HepG2 (cell line): ENCODE measurements around the gene LIF. TPM values are rescaled to one million over a fixed set of nuclear protein-coding genes. Genes with fewer than 3 reads are reported as not detected.

Experiments used
- DMAP1 ChIP-seq: IDR thresholded peaks from 2 replicates; pipeline ENCODE4 v1.6.1; 2016
- GABPA ChIP-seq, 2 experiments: IDR thresholded peaks; 2 replicates each; pipeline ENCODE4 v1.6.1; 2011 to 2016; ENCODE audit warnings: low read depth in 2 of 2, low read length in 1 of 2, missing biosample characterization in 1 of 2, missing genetic modification characterization in 1 of 2
- HNF1A ChIP-seq, 2 experiments: sonication (generic) in 1 of 2; formaldehyde crosslinking in 1 of 2; IDR thresholded peaks; 2 replicates each; pipeline versions ENCODE4 v1.4.0 to v1.6.1; 2016 to 2020; ENCODE audit warnings: borderline replicate concordance in 1 of 2, low read depth in 1 of 2, mild to moderate bottlenecking in 1 of 2, missing genetic modification reagents in 1 of 2
- KDM2A ChIP-seq: sonication (generic); formaldehyde crosslinking; IDR thresholded peaks from 2 replicates; pipeline ENCODE4 v1.4.0; 2020; ENCODE audit warnings: low read depth, missing genetic modification reagents, borderline replicate concordance
- ZBTB33 ChIP-seq: sonication (generic); formaldehyde crosslinking; IDR thresholded peaks from 2 replicates; pipeline ENCODE4 v1.4.0; 2020; ENCODE audit warnings: missing genetic modification reagents
- ZHX2 ChIP-seq, 2 experiments: sonication (generic) in 1 of 2; formaldehyde crosslinking in 1 of 2; IDR thresholded peaks; 2 replicates each; pipeline versions ENCODE4 v1.6.1 to v1.9.0; 2014 to 2022; ENCODE audit warnings: antibody characterized with exemption in 1 of 2, borderline replicate concordance in 1 of 2, inconsistent platforms in 1 of 2, low read depth in 1 of 2, missing genetic modification reagents in 1 of 2
- ZNF652 ChIP-seq: IDR thresholded peaks from 2 replicates; pipeline ENCODE4 v1.6.1; 2016; ENCODE audit warnings: low read depth, borderline replicate concordance
- ZNF687 ChIP-seq: sonication (generic); formaldehyde crosslinking; IDR thresholded peaks from 2 replicates; pipeline ENCODE4 v1.5.1; 2020; ENCODE audit warnings: mild to moderate bottlenecking, missing genetic modification reagents, moderate library complexity
- polyA plus RNA-seq, 8 experiments: library from polyadenylated mRNA; depleted of rRNA in 3 of 8; stranded (reverse) in 7 of 8; unstranded in 1 of 8; fragments of >200 nt; fragmentation: Illumina TruSeq in 4 of 8; extraction: Trizol in 4 of 8; gene quantifications; 2 replicates each; pipeline versions ENCODE4 v1.2.1 to v1.2.3, GENCODE V29; 2011 to 2016; ENCODE audit warnings: low read depth in 4 of 8, missing spikeins in 1 of 8, mixed read lengths in 1 of 8; ENCODE audit not compliant: insufficient read depth in 1 of 8
- total RNA-seq, 5 experiments: library from RNA; depleted of rRNA; stranded (reverse); fragments of >200 nt; fragmentation: Illumina TruSeq; extraction: Trizol; gene quantifications; 2 replicates each; pipeline ENCODE4 v1.2.3, GENCODE V29; 2016; ENCODE audit warnings: low read depth in 1 of 5

Gene LIF
- total and polyA plus RNA-seq, 2 of the 13 experiments (the other 11 are each of a cell fraction or from before 2014, with no cell fraction given), result 3.6 to 8.5 TPM

GRCh38 chr22:30249049-30250038 is 2.8 kb upstream of the LIF start (continued):
- TF ChIP-seq ZHX2 (IDR thresholded peaks at IDR 0.05; ENCODE audit: low read depth), result no peak
- TF ChIP-seq ZHX2 (CRISPR knock-in tag; IDR thresholded peaks at IDR 0.05; ENCODE audit: borderline replicate concordance), result no peak
- TF ChIP-seq ZNF687 (CRISPR knock-in tag), result peak; percentile 84
- no peak for TF ChIP-seq HNF1A (IDR thresholded peaks at IDR 0.05; ENCODE audit: low read depth)
- 0 out of 2 replicates have a peak, but pooled peaks have one; percentile 32 for TF ChIP-seq HNF1A (CRISPR knock-in tag; IDR thresholded peaks at IDR 0.05; ENCODE audit: borderline replicate concordance)
- TF ChIP-seq KDM2A (CRISPR knock-in tag), result peak; percentile 19; the same call in 1 of the 2 replicates
- TF ChIP-seq DMAP1 (CRISPR knock-in tag), result peak; percentile 34; the same call in 1 of the 2 replicates
- no peak for TF ChIP-seq GABPA (IDR thresholded peaks at IDR 0.05; ENCODE audit: low read depth, low read length)
- TF ChIP-seq GABPA (CRISPR knock-in tag; IDR thresholded peaks at IDR 0.05; ENCODE audit: low read depth), result 0 out of 2 replicates have a peak, but pooled peaks have one; percentile 12
- no peak for TF ChIP-seq ZBTB33 (CRISPR knock-in tag)
- 0 out of 2 replicates have a peak, but pooled peaks have one; percentile 26 for TF ChIP-seq ZNF652 (CRISPR knock-in tag)
